K562 (cell line): ENCODE results near the gene RXRA. TPM values are rescaled to one million over a fixed set of nuclear protein-coding genes. Genes with fewer than 3 reads are reported as not detected.

Source experiments
- ATAC-seq: fragments of 200-7000 bp; cut with Tn5 transposase; 3 replicates; pipeline ENCODE4 v1.9.1; 2020; ENCODE audit warnings: moderate library complexity
- BruUV-seq: library from RNA; stranded (reverse); fragments of 400-500 nt; replicated peaks from 2 replicates; lab custom pipeline; 2021; lab: Mats Ljungman, UMichigan
- CTCF ChIA-PET: fragments of 300-600 bp; formaldehyde crosslinking; extraction: SDS; loops from one replicate; lab custom pipeline; 2021; ENCODE audit warnings: low intra/inter-chr PET ratio; lab: Yijun Ruan, JAX
- POLR2A ChIA-PET: fragments of 300-600, 350-650 bp; sonication (Branson Sonifier 250); formaldehyde crosslinking; extraction: SDS; loops from one replicate; lab custom pipeline; 2021; ENCODE audit warnings: antibody characterized with exemption, inconsistent platforms; lab: Yijun Ruan, JAX
- DNase-seq, 4 experiments: peaks; one replicate each; pipeline versions ENCODE4 v3.0.0 to v3.0.0-alpha.2; 2011 to 2018; ENCODE audit warnings: low spot score in 3 of 4, mixed read lengths in 3 of 4; ENCODE audit errors: extremely low read depth in 1 of 4
- FAIRE-seq: peaks from 2 replicates; lab custom pipeline; 2011; peaks lifted over from hg19 to GRCh38; lab: Jason Lieb, UNC
- H2AFZ ChIP-seq: 2 replicates; pipeline ENCODE4 v1.6.0; 2011; ENCODE audit warnings: low read depth, low read length, control low read depth, inconsistent platforms
- H3K27ac ChIP-seq: fragments of 200-600 bp; 3 replicates; pipeline ENCODE4 v1.8.0; 2011; ENCODE audit warnings: low read depth, mild to moderate bottlenecking, control low read depth, inconsistent platforms, low read length, moderate library complexity, mixed read lengths; ENCODE audit errors: extremely low read depth
- H3K27me3 ChIP-seq, 2 experiments: fragments of 300-600 bp in 1 of 2; 2 replicates in 1 of 2; 3 replicates in 1 of 2; pipeline versions ENCODE4 v1.6.0 to v1.8.0; 2011; ENCODE audit warnings: inconsistent platforms in 2 of 2, low read length in 2 of 2, mild to moderate bottlenecking in 1 of 2, mixed read lengths in 1 of 2, moderate library complexity in 1 of 2; ENCODE audit not compliant: control insufficient read depth in 2 of 2, insufficient read depth in 2 of 2
- H3K36me3 ChIP-seq: fragments of 300-600 bp; 3 replicates; pipeline ENCODE4 v1.8.0; 2011; ENCODE audit warnings: mild to moderate bottlenecking, low read length, inconsistent platforms; ENCODE audit not compliant: control insufficient read depth, insufficient read depth
- H3K4me1 ChIP-seq, 2 experiments: fragments of 200-600 bp in 1 of 2; replicated peaks in 1 of 2; 2 replicates in 1 of 2; 3 replicates in 1 of 2; pipeline versions ENCODE4 v1.5.1 to v1.8.0; 2011; ENCODE audit warnings: inconsistent platforms in 2 of 2, low read length in 2 of 2, mild to moderate bottlenecking in 1 of 2, mixed read lengths in 1 of 2, moderate library complexity in 1 of 2; ENCODE audit not compliant: control insufficient read depth in 2 of 2, insufficient read depth in 2 of 2
- H3K4me2 ChIP-seq: 2 replicates; pipeline ENCODE4 v1.6.1; 2011; ENCODE audit warnings: low read length, control low read depth, inconsistent platforms, mixed read lengths; ENCODE audit not compliant: insufficient read depth
- H3K4me3 ChIP-seq: fragments of 200-600 bp; sonication (generic), shearing (Covaris generic); 2 replicates; pipeline ENCODE4 v1.5.1; 2016; ENCODE audit warnings: control low read depth, inconsistent platforms
- H3K79me2 ChIP-seq: fragments of 200-600 bp; 3 replicates; pipeline ENCODE4 v1.8.0; 2011; ENCODE audit warnings: low read length, inconsistent platforms; ENCODE audit not compliant: control insufficient read depth, insufficient read depth
- H3K9ac ChIP-seq, 2 experiments: 2 replicates each; pipeline versions ENCODE4 v1.6.0 to v1.6.1; 2011; ENCODE audit warnings: low read depth in 2 of 2, low read length in 2 of 2, control low read depth in 1 of 2, inconsistent platforms in 1 of 2, mild to moderate bottlenecking in 1 of 2, mixed read lengths in 1 of 2; ENCODE audit not compliant: insufficient read depth in 1 of 2
- H3K9me1 ChIP-seq: one replicate; pipeline ENCODE4 v1.6.0; 2011; ENCODE audit warnings: inconsistent platforms, mild to moderate bottlenecking, low read length, moderate library complexity; ENCODE audit not compliant: control insufficient read depth, insufficient read depth
- H3K9me3 ChIP-seq: replicated peaks from 2 replicates; pipeline ENCODE4 v1.5.1; 2011; ENCODE audit warnings: low read depth, low read length, inconsistent platforms; ENCODE audit not compliant: control insufficient read depth, insufficient read depth
- H4K20me1 ChIP-seq: replicated peaks from 2 replicates; pipeline ENCODE4 v1.6.1; 2011; ENCODE audit warnings: low read length, inconsistent platforms, mixed read lengths; ENCODE audit not compliant: control insufficient read depth, insufficient read depth
- ARNT ChIP-seq, 2 experiments: fragments of 450-650 bp; IDR thresholded peaks; 2 replicates each; pipeline ENCODE4 v1.6.1; 2016; ENCODE audit warnings: mild to moderate bottlenecking in 1 of 2
- CBFA2T2 ChIP-seq: fragments of 450-650 bp; conservative IDR thresholded peaks from 2 replicates; pipeline ENCODE4 v1.6.1; 2017; ENCODE audit warnings: mild to moderate bottlenecking
- FOXJ2 ChIP-seq: fragments of 200-800 bp; sonication (Bioruptor generic); IDR thresholded peaks from 2 replicates; pipeline ENCODE4 v1.6.1; 2016; ENCODE audit warnings: missing genetic modification characterization, missing compliant biosample characterization
- MAFF ChIP-seq: IDR thresholded peaks from 2 replicates; pipeline ENCODE4 v1.6.1; 2012; ENCODE audit warnings: low read length, improper control_type of control experiment
- MAFG ChIP-seq: fragments of 450-650 bp; conservative IDR thresholded peaks from 2 replicates; pipeline ENCODE4 v1.6.1; 2016; ENCODE audit warnings: missing genetic modification characterization, missing compliant biosample characterization
- PTRF ChIP-seq: fragments of 450-650 bp; IDR thresholded peaks from 2 replicates; pipeline ENCODE4 v1.6.1; 2016; ENCODE audit warnings: mild to moderate bottlenecking, missing genetic modification characterization, missing compliant biosample characterization
- TBP ChIP-seq: optimal IDR thresholded peaks from 2 replicates; pipeline ENCODE3; 2011; ENCODE audit warnings: low read depth, low read length, improper control_type of control experiment
- TGIF2 ChIP-seq: sonication (generic); formaldehyde crosslinking; IDR thresholded peaks from 2 replicates; pipeline ENCODE4 v1.8.1; 2022; ENCODE audit warnings: mild to moderate bottlenecking, missing genetic modification reagents, moderate library complexity
- WHSC1 ChIP-seq: IDR thresholded peaks from one replicate; pipeline ENCODE4 v1.6.1; 2012; ENCODE audit warnings: low read length, control low read depth, inconsistent platforms
- ZBTB17 ChIP-seq: fragments of 450-650 bp; formaldehyde crosslinking; IDR thresholded peaks from 2 replicates; pipeline ENCODE4 v1.4.0; 2020; ENCODE audit warnings: mild to moderate bottlenecking
- ZFP30 ChIP-seq: fragments of 250-450 bp; sonication (Bioruptor Pico); IDR thresholded peaks from 2 replicates; pipeline ENCODE4 v1.8.0; 2022; ENCODE audit warnings: moderate library complexity, mild to moderate bottlenecking, inconsistent platforms, borderline replicate concordance
- ZNF586 ChIP-seq: fragments of 450-650 bp; formaldehyde crosslinking; conservative IDR thresholded peaks from 2 replicates; pipeline ENCODE4 v1.4.0; 2020; ENCODE audit warnings: mild to moderate bottlenecking, moderate library complexity
- WGBS: fragments of 100-300 bp; shearing (Covaris generic); methylation state at CpG from one replicate; pipeline ENCODE4 v1.1.6; 2016; ENCODE audit warnings: low coverage, mixed read lengths; ENCODE audit not compliant: insufficient coverage; ENCODE audit errors: missing lambda C conversion rate; 5-methylcytosine and 5-hydroxymethylcytosine counted together
- in situ Hi-C: fragments of 300-500 bp; cut with MboI; formaldehyde crosslinking; loops from 4 replicates; pipeline ENCODE4 v1.15.0; 2018; ENCODE audit warnings: inconsistent platforms, mixed read lengths
- intact Hi-C: fragments of 100-400 bp; cut with micrococcal nuclease; formaldehyde crosslinking; loops from 2 replicates; pipeline ENCODE4 v1.14.2; 2022
- polyA plus RNA-seq, 8 experiments: library from polyadenylated mRNA; depleted of rRNA in 4 of 8; stranded (reverse) in 5 of 8; unstranded in 3 of 8; fragments of >200 nt; fragmentation: Nextera tagmentation in 2 of 8; fragmentation: Illumina TruSeq in 1 of 8; extraction: Ambion mirVana in 2 of 8; extraction: Trizol in 1 of 8; gene quantifications; 2 replicates each; pipeline versions ENCODE4 v1.2.1 to v1.2.3, GENCODE V29; 2011 to 2014; ENCODE audit warnings: inconsistent platforms in 1 of 8, missing spikeins in 1 of 8
- total RNA-seq, 7 experiments: library from RNA; depleted of rRNA in 6 of 7; stranded (reverse); fragments of >200 nt in 6 of 7; fragmentation: Illumina TruSeq in 2 of 7; extraction: Trizol in 2 of 7; gene quantifications; 2 replicates each; pipeline versions ENCODE4 v1.2.1 to v1.2.3, GENCODE V29; 2011 to 2021; ENCODE audit warnings: low replicate concordance in 1 of 7
- TF ChIP-seq, protein P1 (sequence below): fragments of 250-450 bp; sonication (Bioruptor Pico); IDR thresholded peaks from 2 replicates; pipeline ENCODE4 v1.5.0; 2022; ENCODE audit warnings: mild to moderate bottlenecking

Gene RXRA
- total and polyA plus RNA-seq, 9 of the 15 experiments (the other 6 are each of a cell fraction or from before 2014, with no cell fraction given): 0.35 to 23.6 (median 4.6) TPM

DNA sequence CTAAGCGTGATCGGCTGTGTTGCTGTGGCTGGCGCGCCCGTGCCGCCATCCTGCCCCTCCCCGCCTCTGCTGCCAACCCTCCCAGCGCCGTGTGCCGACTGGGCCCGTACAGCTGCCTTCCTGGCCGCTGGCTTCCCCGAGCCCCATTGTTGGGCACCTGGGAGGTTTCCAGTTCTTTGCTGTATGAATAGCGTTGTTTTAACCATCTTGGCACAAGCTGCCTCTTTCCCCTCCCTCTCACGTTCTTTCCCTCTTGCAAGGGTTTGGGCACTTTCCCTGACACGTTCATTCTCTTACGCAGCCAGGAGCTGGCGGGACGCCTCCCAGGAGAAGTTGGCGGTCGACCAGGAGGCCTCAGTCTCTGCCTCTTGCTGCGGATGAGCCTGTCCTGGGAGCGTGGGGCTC, 43.1 kb upstream of the RXRA start:
- Histone ChIP-seq H3K4me1 (peaks cover 0 to 15% of the 10 kb centered on the region in 2 experiments; a peak in 1 of 5 replicates), H3K27ac (no peak overlapping the region), H3K9me3 (peaks cover 3% of the 10 kb centered on the region), H3K4me2 (no peak overlapping the region), H3K9ac (no peak overlapping the region), H3K79me2 (no peaks in the 10 kb centered on the region), H3K4me3 (no peak overlapping the region), H3K36me3 (no peaks in the 10 kb centered on the region), H3K9me1 (no peaks in the 10 kb centered on the region), H2AFZ (no peak overlapping the region), H4K20me1 (peaks cover 8% of the 10 kb centered on the region; the same call in 1 of the 2 replicates), H3K27me3 (peaks cover 27 to 77% of the 10 kb centered on the region in 2 experiments; a peak in 4 of 5 replicates)
- DNase-seq (no peak), FAIRE-seq (no peak), ATAC-seq (no peak)
- in situ Hi-C loops: no loop called here
- CTCF ChIA-PET: no interaction called here
- intact Hi-C loops: no loop called here
- no TSS peak for BruUV-seq
- 6% methylated on average over 20 of the region's 23 CpGs for WGBS
- POLR2A ChIA-PET: interaction anchor here (1.0 kb wide), 1 partner anchor 12 kb away, joined by 4 read pairs; no protein-coding TSS in a partner anchor
- TF ChIP-seq CBFA2T2: no peak

DNA sequence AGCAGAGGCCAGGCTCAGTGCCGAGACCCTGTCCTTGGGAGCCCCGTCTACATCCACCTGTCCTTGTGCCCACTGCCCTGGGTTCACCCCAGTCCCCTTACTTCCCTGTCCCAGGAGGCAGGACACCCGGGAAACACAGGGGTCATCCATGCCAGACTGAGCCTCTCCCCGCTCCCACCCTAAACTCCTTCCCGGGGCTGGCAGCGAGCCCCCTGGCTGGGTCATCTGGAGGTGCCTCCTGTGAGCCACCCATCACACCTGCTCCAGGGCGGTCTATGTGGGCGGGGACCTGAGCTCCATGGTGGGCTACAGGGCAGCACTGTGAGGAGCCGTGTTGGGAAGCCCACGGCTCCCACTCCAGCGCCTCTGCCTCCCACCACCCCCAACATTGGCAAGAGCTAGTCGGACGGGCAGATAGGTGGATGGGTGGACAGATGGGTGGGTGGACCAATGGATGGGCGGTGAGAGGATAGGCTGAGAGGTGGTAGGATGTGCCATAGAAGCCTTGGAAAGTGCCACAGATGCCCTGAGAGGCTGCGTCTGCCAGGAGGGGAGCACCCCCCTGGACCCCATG, 42.5 kb upstream of the RXRA start:
- intact Hi-C loops: no loop called here
- no TSS peak for BruUV-seq
- Histone ChIP-seq H3K79me2 (no peaks in the 10 kb centered on the region), H3K4me2 (no peak overlapping the region), H4K20me1 (peaks cover 8% of the 10 kb centered on the region; the same call in 1 of the 2 replicates), H2AFZ (no peak overlapping the region), H3K36me3 (no peaks in the 10 kb centered on the region), H3K27ac (no peak overlapping the region), H3K27me3 (peaks cover 27 to 82% of the 10 kb centered on the region in 2 experiments; a peak in 4 of 5 replicates), H3K4me1 (peaks cover 0 to 16% of the 10 kb centered on the region in 2 experiments; a peak in 1 of 5 replicates), H3K9ac (no peak overlapping the region; a peak in 1 of 4 replicates), H3K9me1 (no peaks in the 10 kb centered on the region), H3K4me3 (no peak overlapping the region), H3K9me3 (no peaks in the 10 kb centered on the region; the same call in 1 of the 2 replicates)
- ChIA-PET POLR2A (interaction anchor here (1.0 kb wide), 1 partner anchor 11 kb away, joined by 4 read pairs; no protein-coding TSS in a partner anchor), CTCF (no interaction called here)
- ATAC-seq (no peak), DNase-seq (no peak), FAIRE-seq (no peak)
- 0% methylated on average over 15 of the region's 15 CpGs for WGBS
- in situ Hi-C loops: no loop called here
- TF ChIP-seq FOXJ2 (no peak), TGIF2 (no peak), ZNF586 (CRISPR knock-in tag) (no peak), MAFF (no peak), ARNT (IDR thresholded peaks at IDR 0.05) (no peak), TBP (no peak), WHSC1 (no peak), MAFG (no peak), ZBTB17 (no peak), ZFP30 (CRISPR knock-in tag) (no peak), PTRF (tag) (no peak)
- TF ChIP-seq, protein P1, sequence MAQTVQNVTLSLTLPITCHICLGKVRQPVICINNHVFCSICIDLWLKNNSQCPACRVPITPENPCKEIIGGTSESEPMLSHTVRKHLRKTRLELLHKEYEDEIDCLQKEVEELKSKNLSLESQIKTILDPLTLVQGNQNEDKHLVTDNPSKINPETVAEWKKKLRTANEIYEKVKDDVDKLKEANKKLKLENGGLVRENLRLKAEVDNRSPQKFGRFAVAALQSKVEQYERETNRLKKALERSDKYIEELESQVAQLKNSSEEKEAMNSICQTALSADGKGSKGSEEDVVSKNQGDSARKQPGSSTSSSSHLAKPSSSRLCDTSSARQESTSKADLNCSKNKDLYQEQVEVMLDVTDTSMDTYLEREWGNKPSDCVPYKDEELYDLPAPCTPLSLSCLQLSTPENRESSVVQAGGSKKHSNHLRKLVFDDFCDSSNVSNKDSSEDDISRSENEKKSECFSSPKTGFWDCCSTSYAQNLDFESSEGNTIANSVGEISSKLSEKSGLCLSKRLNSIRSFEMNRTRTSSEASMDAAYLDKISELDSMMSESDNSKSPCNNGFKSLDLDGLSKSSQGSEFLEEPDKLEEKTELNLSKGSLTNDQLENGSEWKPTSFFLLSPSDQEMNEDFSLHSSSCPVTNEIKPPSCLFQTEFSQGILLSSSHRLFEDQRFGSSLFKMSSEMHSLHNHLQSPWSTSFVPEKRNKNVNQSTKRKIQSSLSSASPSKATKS: no peak
